GM23338 (cell line): ENCODE results near the gene OGG1. TPM values are rescaled to one million over a fixed set of nuclear protein-coding genes. Genes with fewer than 3 reads are reported as not detected.

Experiments used
- ATAC-seq: fragments of 200-7000 bp; cut with Tn5 transposase; 3 replicates; pipeline ENCODE4 v1.9.1; 2020
- DNase-seq: peaks from one replicate; pipeline ENCODE4 v3.0.0-alpha.2; 2015; ENCODE audit warnings: low spot score
- H2AFZ ChIP-seq: fragments of 200-600 bp; sonication (generic); 2 replicates; pipeline ENCODE4 v1.8.0; 2016; ENCODE audit warnings: antibody characterized with exemption, mild to moderate bottlenecking, moderate library complexity
- H3F3A ChIP-seq: fragments of 200-600 bp; sonication (generic); replicated peaks from 2 replicates; pipeline ENCODE4 v1.8.0; 2017; ENCODE audit warnings: antibody characterized with exemption, mixed run types, low read depth
- H3K27ac ChIP-seq: fragments of 200-600 bp; sonication (generic); 2 replicates; pipeline ENCODE4 v1.6.1; 2016; ENCODE audit warnings: low read depth
- H3K27me3 ChIP-seq: fragments of 200-600 bp; sonication (generic); 2 replicates; pipeline ENCODE4 v1.8.0; 2016; ENCODE audit warnings: mild to moderate bottlenecking, mixed run types, moderate library complexity; ENCODE audit not compliant: insufficient read depth
- H3K36me3 ChIP-seq: fragments of 200-600 bp; sonication (generic); 2 replicates; pipeline ENCODE4 v1.8.0; 2016; ENCODE audit warnings: mild to moderate bottlenecking; ENCODE audit not compliant: insufficient read depth
- H3K4me1 ChIP-seq: fragments of 200-600 bp; sonication (generic); 2 replicates; pipeline ENCODE4 v1.8.0; 2016; ENCODE audit warnings: mild to moderate bottlenecking, moderate library complexity; ENCODE audit not compliant: insufficient read depth
- H3K4me2 ChIP-seq: fragments of 200-600 bp; sonication (generic); 2 replicates; pipeline ENCODE4 v1.7.1; 2017; ENCODE audit warnings: mixed run types
- H3K4me3 ChIP-seq: fragments of 200-600 bp; sonication (generic); 2 replicates; pipeline ENCODE4 v1.6.1; 2016; ENCODE audit warnings: mixed run types
- H3K79me2 ChIP-seq: fragments of 200-600 bp; sonication (generic); replicated peaks from 2 replicates; pipeline ENCODE4 v1.8.0; 2017; ENCODE audit warnings: mild to moderate bottlenecking; ENCODE audit not compliant: insufficient read depth
- H3K9me2 ChIP-seq: fragments of 200-600 bp; sonication (generic); 2 replicates; pipeline ENCODE4 v1.8.0; 2017; ENCODE audit not compliant: insufficient read depth
- H4K20me1 ChIP-seq: fragments of 200-600 bp; sonication (generic); replicated peaks from 2 replicates; pipeline ENCODE4 v1.8.0; 2017; ENCODE audit warnings: mild to moderate bottlenecking; ENCODE audit not compliant: insufficient read depth
- H3K27ac Mint-ChIP-seq: 2 replicates; pipeline ENCODE4 v1.8.0; 2020; ENCODE audit warnings: inconsistent platforms, mild to moderate bottlenecking, moderate library complexity, mixed read lengths
- H3K27me3 Mint-ChIP-seq: 3 replicates; pipeline ENCODE4 v1.8.0; 2022; ENCODE audit warnings: low read depth, mild to moderate bottlenecking, moderate library complexity, mixed read lengths, inconsistent platforms; ENCODE audit not compliant: insufficient read depth, poor library complexity
- H3K36me3 Mint-ChIP-seq: 3 replicates; pipeline ENCODE4 v1.8.0; 2021; ENCODE audit warnings: low read depth, mild to moderate bottlenecking, inconsistent platforms, moderate library complexity, mixed read lengths
- H3K4me1 Mint-ChIP-seq: 3 replicates; pipeline ENCODE4 v1.8.0; 2020; ENCODE audit warnings: mild to moderate bottlenecking, inconsistent platforms, mixed read lengths
- H3K4me3 Mint-ChIP-seq: 3 replicates; pipeline ENCODE4 v1.8.0; 2021; ENCODE audit warnings: moderate library complexity, mild to moderate bottlenecking, inconsistent platforms, mixed read lengths
- H3K9me3 Mint-ChIP-seq: 3 replicates; pipeline ENCODE4 v1.8.0; 2020; ENCODE audit warnings: moderate library complexity, mild to moderate bottlenecking, inconsistent platforms, mixed read lengths
- ETS1 ChIP-seq: IDR thresholded peaks from 2 replicates; pipeline ENCODE4 v1.6.1; 2016; ENCODE audit warnings: antibody characterized with exemption
- EZH2 ChIP-seq: fragments of 200-600 bp; sonication (generic); IDR thresholded peaks from one replicate; pipeline ENCODE4 v1.8.0; 2017; ENCODE audit warnings: antibody characterized with exemption, mild to moderate bottlenecking, low read depth; ENCODE audit not compliant: unreplicated experiment
- EZH2phosphoT487 ChIP-seq: fragments of 200-600 bp; sonication (generic); IDR thresholded peaks from one replicate; pipeline ENCODE4 v1.8.1; 2018; ENCODE audit warnings: antibody characterized with exemption; ENCODE audit not compliant: unreplicated experiment
- NANOG ChIP-seq: IDR thresholded peaks from 2 replicates; pipeline ENCODE4 v1.6.1; 2016; ENCODE audit warnings: antibody characterized with exemption, borderline replicate concordance
- POLR2AphosphoS5 ChIP-seq: IDR thresholded peaks from 2 replicates; pipeline ENCODE4 v1.6.1; 2016; ENCODE audit warnings: antibody characterized with exemption, low read depth
- STAT1 ChIP-seq: IDR thresholded peaks from one replicate; pipeline ENCODE4 v1.6.1; 2016; ENCODE audit warnings: antibody characterized with exemption; ENCODE audit not compliant: unreplicated experiment
- ZNF331 ChIP-seq: fragments of 250-450 bp; sonication (Bioruptor Pico); IDR thresholded peaks from 2 replicates; pipeline ENCODE4 v1.5.0; 2020; ENCODE audit warnings: low read depth, mild to moderate bottlenecking, moderate library complexity
- ZNF462 ChIP-seq: fragments of 250-450 bp; sonication (Bioruptor Pico); IDR thresholded peaks from 2 replicates; pipeline ENCODE4 v1.5.0; 2020; ENCODE audit warnings: mild to moderate bottlenecking, moderate library complexity
- polyA plus RNA-seq: library from polyadenylated mRNA; unstranded; fragments of >200 nt; fragmentation: Nextera tagmentation; extraction: Ambion mirVana; gene quantifications from 2 replicates; pipeline ENCODE4 v1.2.1, GENCODE V29; 2016
- total RNA-seq: library from RNA; depleted of rRNA; stranded (reverse); fragments of >200 nt; shearing (Covaris generic); gene quantifications from 2 replicates; pipeline ENCODE4 v1.2.3, GENCODE V29; 2014
- TF ChIP-seq, protein P1 (sequence below): IDR thresholded peaks from one replicate; pipeline ENCODE4 v1.6.1; 2018; ENCODE audit warnings: antibody characterized with exemption; ENCODE audit not compliant: unreplicated experiment

The OGG1 gene
- total and polyA plus RNA-seq, 2 experiments from 2014 or later: 20.6 to 27.6 TPM

GRCh38 chr3:9754678-9755077, 4.9 kb downstream of the OGG1 start:
- Mint-ChIP-seq H3K27me3 (peaks cover 2% of the 10 kb centered on the region), H3K4me1 (peaks cover 3% of the 10 kb centered on the region; the same call in 2 of the 3 replicates), H3K27ac (no peak overlapping the region), H3K9me3 (no peaks in the 10 kb centered on the region), H3K4me3 (no peak overlapping the region), H3K36me3 (peaks cover 61% of the 10 kb centered on the region)
- no peak overlapping the region for H2AFZ ChIP-seq
- H3F3A ChIP-seq: 0 out of 2 replicates have a peak, but pooled peaks cover 3% of the 10 kb centered on the region
- no peaks in the 10 kb centered on the region for H3K27me3 ChIP-seq
- peaks cover 12% of the 10 kb centered on the region for H3K79me2 ChIP-seq
- no peaks in the 10 kb centered on the region for H3K9me2 ChIP-seq
- no peaks in the 10 kb centered on the region; the same call in 1 of the 2 replicates for H4K20me1 ChIP-seq
- H3K27ac ChIP-seq: no peak overlapping the region
- DNase-seq (no peak), ATAC-seq (no peak)
- H3K36me3 ChIP-seq: peaks cover 4% of the 10 kb centered on the region
- peaks cover 9% of the 10 kb centered on the region; the same call in 1 of the 2 replicates for H3K4me1 ChIP-seq
- no peak overlapping the region for H3K4me2 ChIP-seq
- no peak for TF ChIP-seq EZH2
- TF ChIP-seq ETS1: no peak
- TF ChIP-seq STAT1: no peak
- TF ChIP-seq POLR2AphosphoS5: no peak
- TF ChIP-seq, protein P1, sequence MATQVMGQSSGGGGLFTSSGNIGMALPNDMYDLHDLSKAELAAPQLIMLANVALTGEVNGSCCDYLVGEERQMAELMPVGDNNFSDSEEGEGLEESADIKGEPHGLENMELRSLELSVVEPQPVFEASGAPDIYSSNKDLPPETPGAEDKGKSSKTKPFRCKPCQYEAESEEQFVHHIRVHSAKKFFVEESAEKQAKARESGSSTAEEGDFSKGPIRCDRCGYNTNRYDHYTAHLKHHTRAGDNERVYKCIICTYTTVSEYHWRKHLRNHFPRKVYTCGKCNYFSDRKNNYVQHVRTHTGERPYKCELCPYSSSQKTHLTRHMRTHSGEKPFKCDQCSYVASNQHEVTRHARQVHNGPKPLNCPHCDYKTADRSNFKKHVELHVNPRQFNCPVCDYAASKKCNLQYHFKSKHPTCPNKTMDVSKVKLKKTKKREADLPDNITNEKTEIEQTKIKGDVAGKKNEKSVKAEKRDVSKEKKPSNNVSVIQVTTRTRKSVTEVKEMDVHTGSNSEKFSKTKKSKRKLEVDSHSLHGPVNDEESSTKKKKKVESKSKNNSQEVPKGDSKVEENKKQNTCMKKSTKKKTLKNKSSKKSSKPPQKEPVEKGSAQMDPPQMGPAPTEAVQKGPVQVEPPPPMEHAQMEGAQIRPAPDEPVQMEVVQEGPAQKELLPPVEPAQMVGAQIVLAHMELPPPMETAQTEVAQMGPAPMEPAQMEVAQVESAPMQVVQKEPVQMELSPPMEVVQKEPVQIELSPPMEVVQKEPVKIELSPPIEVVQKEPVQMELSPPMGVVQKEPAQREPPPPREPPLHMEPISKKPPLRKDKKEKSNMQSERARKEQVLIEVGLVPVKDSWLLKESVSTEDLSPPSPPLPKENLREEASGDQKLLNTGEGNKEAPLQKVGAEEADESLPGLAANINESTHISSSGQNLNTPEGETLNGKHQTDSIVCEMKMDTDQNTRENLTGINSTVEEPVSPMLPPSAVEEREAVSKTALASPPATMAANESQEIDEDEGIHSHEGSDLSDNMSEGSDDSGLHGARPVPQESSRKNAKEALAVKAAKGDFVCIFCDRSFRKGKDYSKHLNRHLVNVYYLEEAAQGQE: no peak
- no peak for TF ChIP-seq ZNF331
- TF ChIP-seq ZNF462 (CRISPR knock-in tag): no peak
- TF ChIP-seq NANOG: no peak
- TF ChIP-seq EZH2phosphoT487: no peak
- H3K4me3 ChIP-seq: no peak overlapping the region
